PC-3 (cell line): ENCODE data around the gene SSUH2. TPM values are rescaled to one million over a fixed set of nuclear protein-coding genes. Genes with fewer than 3 reads are reported as not detected.
"Not testable (repeated sequence)": the region's sequence is repeated elsewhere in the genome, so short reads cannot be mapped to it uniquely, and the experiment has no call there.

ENCODE experiments used
- ATAC-seq: fragments of 200-7000 bp; cut with Tn5 transposase; 2 replicates; pipeline ENCODE4 v1.9.1; 2020; ENCODE audit warnings: mild to moderate bottlenecking, moderate library complexity
- BruUV-seq: library from RNA; stranded (reverse); fragments of 400-500 nt; replicated peaks from 2 replicates; lab custom pipeline; 2021; lab: Mats Ljungman, UMichigan
- CTCF ChIA-PET: fragments of 300-600 bp; sonication (Branson Sonifier 250); formaldehyde crosslinking; loops from one replicate; lab custom pipeline; 2022; ENCODE audit warnings: antibody characterized with exemption; lab: Charles Lee
- POLR2A ChIA-PET: fragments of 300-600 bp; sonication (Branson Sonifier 250); formaldehyde crosslinking; loops from one replicate; lab custom pipeline; 2022; ENCODE audit warnings: antibody characterized with exemption; ENCODE audit not compliant: unreplicated experiment; lab: Charles Lee
- DNase-seq: peaks from one replicate; pipeline ENCODE4 v3.0.0-alpha.2; 2015
- H2AFZ ChIP-seq: fragments of 300-600 bp; sonication (generic); 2 replicates; pipeline ENCODE4 v1.6.0; 2016; ENCODE audit warnings: antibody characterized with exemption, low read length
- H3F3A ChIP-seq: fragments of 300-600 bp; sonication (generic); one replicate; pipeline ENCODE4 v1.6.0; 2017; ENCODE audit warnings: antibody characterized with exemption, low read length, control low read depth, mild to moderate bottlenecking; ENCODE audit not compliant: unreplicated experiment
- H3K27ac ChIP-seq: fragments of 300-600 bp; sonication (generic); 2 replicates; pipeline ENCODE4 v1.5.1; 2016; ENCODE audit warnings: mild to moderate bottlenecking, low read length
- H3K27me3 ChIP-seq: fragments of 300-600 bp; sonication (generic); 2 replicates; pipeline ENCODE4 v1.6.1; 2016; ENCODE audit warnings: low read length, mixed read lengths
- H3K36me3 ChIP-seq: fragments of 300-600 bp; sonication (generic); 2 replicates; pipeline ENCODE4 v1.6.1; 2016; ENCODE audit warnings: low read depth, mixed run types, low read length, mixed read lengths
- H3K4me1 ChIP-seq: fragments of 300-600 bp; sonication (generic); 2 replicates; pipeline ENCODE4 v1.5.1; 2016; ENCODE audit warnings: low read length; ENCODE audit not compliant: insufficient read depth
- H3K4me2 ChIP-seq: fragments of 300-600 bp; sonication (generic); 2 replicates; pipeline ENCODE4 v1.6.0; 2016; ENCODE audit warnings: low read length
- H3K4me3 ChIP-seq: fragments of 300-600 bp; sonication (generic); 2 replicates; pipeline ENCODE4 v1.5.1; 2016; ENCODE audit warnings: mild to moderate bottlenecking, low read length, mixed read lengths
- H3K79me2 ChIP-seq: fragments of 300-600 bp; sonication (generic); 2 replicates; pipeline ENCODE4 v1.6.1; 2017; ENCODE audit warnings: low read length, mixed read lengths
- H3K9ac ChIP-seq: fragments of 300-600 bp; sonication (generic); 2 replicates; pipeline ENCODE4 v1.6.0; 2016; ENCODE audit warnings: mild to moderate bottlenecking, low read length
- H3K9me2 ChIP-seq: fragments of 300-600 bp; sonication (generic); replicated peaks from 2 replicates; pipeline ENCODE4 v1.6.1; 2016; ENCODE audit warnings: mixed run types, low read length, mixed read lengths
- H3K9me3 ChIP-seq: fragments of 300-600 bp; sonication (generic); 2 replicates; pipeline ENCODE4 v1.6.1; 2016; ENCODE audit warnings: low read length, mixed read lengths
- H4K20me1 ChIP-seq: fragments of 300-600 bp; sonication (generic); 2 replicates; pipeline ENCODE4 v1.6.1; 2016; ENCODE audit warnings: low read length, mixed read lengths
- CTCF ChIP-seq: fragments of 300-600 bp; sonication (generic); conservative IDR thresholded peaks from 2 replicates; pipeline ENCODE4 v1.5.1; 2017; ENCODE audit warnings: antibody characterized with exemption, low read depth, mild to moderate bottlenecking, low read length
- EZH2 ChIP-seq: fragments of 300-600 bp; sonication (generic); IDR thresholded peaks from one replicate; pipeline ENCODE4 v1.6.1; 2017; ENCODE audit warnings: antibody characterized with exemption, mild to moderate bottlenecking, low read length; ENCODE audit not compliant: unreplicated experiment
- EZH2phosphoT487 ChIP-seq: fragments of 300-600 bp; sonication (generic); IDR thresholded peaks from 2 replicates; pipeline ENCODE4 v1.6.1; 2018; ENCODE audit warnings: mild to moderate bottlenecking, antibody characterized with exemption, low read length, borderline replicate concordance
- intact Hi-C: fragments of 100-400 bp; cut with micrococcal nuclease; formaldehyde crosslinking; loops from 2 replicates; pipeline ENCODE4 v1.9.0; 2023
- total RNA-seq: library from RNA; depleted of rRNA; stranded (reverse); fragments of >200 nt; gene quantifications from 2 replicates; pipeline ENCODE4 v1.2.3, GENCODE V29; 2014

Gene SSUH2
- total RNA-seq, 1 experiment from 2014 or later, result 0.44 TPM

GRCh38 chr3:8656240-8656639 lies 11.6 kb upstream of the SSUH2 start:
- ChIA-PET CTCF (no interaction called here), POLR2A (no interaction called here)
- Histone ChIP-seq H3K36me3 (no peaks in the 10 kb centered on the region), H3K4me1 (peaks cover 16% of the 10 kb centered on the region), H3F3A (no peaks in the 10 kb centered on the region), H2AFZ (no peak overlapping the region), H3K9ac (no peak overlapping the region), H3K9me2 (no peaks in the 10 kb centered on the region), H3K9me3 (no peaks in the 10 kb centered on the region), H3K4me3 (no peak overlapping the region), H3K79me2 (no peaks in the 10 kb centered on the region), H4K20me1 (no peaks in the 10 kb centered on the region), H3K27ac (no peak overlapping the region), H3K4me2 (no peak overlapping the region), H3K27me3 (no peaks in the 10 kb centered on the region)
- no TSS peak for BruUV-seq
- intact Hi-C loops, result no loop called here
- TF ChIP-seq EZH2, result no peak
- TF ChIP-seq EZH2phosphoT487, result no peak
- no peak for TF ChIP-seq CTCF
- ATAC-seq (no peak), DNase-seq (no peak)

- no peak overlapping the region for H3K27ac ChIP-seq
- no peaks in the 10 kb centered on the region for H3F3A ChIP-seq
- H3K27me3 ChIP-seq, result no peaks in the 10 kb centered on the region
- no peak overlapping the region for H3K4me2 ChIP-seq
- H3K9ac ChIP-seq, result no peak overlapping the region
- intact Hi-C loops, result no loop called here
- ChIA-PET CTCF (no interaction called here), POLR2A (no interaction called here)
- H3K4me3 ChIP-seq, result no peak overlapping the region
- no peak for DNase-seq
- H3K36me3 ChIP-seq, result no peaks in the 10 kb centered on the region
- H3K79me2 ChIP-seq, result no peaks in the 10 kb centered on the region
- TF ChIP-seq CTCF (no peak), EZH2 (no peak), EZH2phosphoT487 (no peak)
- no peak for ATAC-seq
- no TSS peak for BruUV-seq
- no peaks in the 10 kb centered on the region for H3K9me2 ChIP-seq
- H4K20me1 ChIP-seq, result no peaks in the 10 kb centered on the region
- no peak overlapping the region for H2AFZ ChIP-seq
- no peaks in the 10 kb centered on the region for H3K9me3 ChIP-seq
- peaks cover 16% of the 10 kb centered on the region for H3K4me1 ChIP-seq
Observed at GRCh38 chr3:8655387-8655835, 10.8 kb upstream of the SSUH2 start.

- POLR2A ChIA-PET, H3K27ac ChIP-seq, H4K20me1 ChIP-seq, H3K79me2 ChIP-seq, H3K27me3 ChIP-seq, H3K4me2 ChIP-seq, H3F3A ChIP-seq, H2AFZ ChIP-seq, CTCF ChIA-PET, DNase-seq, H3K9me3 ChIP-seq, BruUV-seq, H3K9me2 ChIP-seq, H3K9ac ChIP-seq, intact Hi-C loops, H3K36me3 ChIP-seq, H3K4me3 ChIP-seq, ATAC-seq: not testable (repeated sequence)
- peaks cover 16% of the 10 kb centered on the region for H3K4me1 ChIP-seq
Observed at GRCh38 chr3:8654572-8655329, 10.2 kb upstream of the SSUH2 start.
